HepG2 (cell line): ENCODE measurements around the gene UBQLN1. TPM values are rescaled to one million over a fixed set of nuclear protein-coding genes. Genes with fewer than 3 reads are reported as not detected.

Source experiments
- CREB1 ChIP-seq, 2 experiments: fragments of 450-650 bp in 1 of 2; IDR thresholded peaks; 2 replicates each; pipeline ENCODE4 v1.6.1; 2016 to 2017; ENCODE audit warnings: control low read depth in 1 of 2, mild to moderate bottlenecking in 1 of 2, missing compliant biosample characterization in 1 of 2, missing genetic modification characterization in 1 of 2
- DMAP1 ChIP-seq: IDR thresholded peaks from 2 replicates; pipeline ENCODE4 v1.6.1; 2016
- EEA1 ChIP-seq: sonication (generic); formaldehyde crosslinking; IDR thresholded peaks from 2 replicates; pipeline ENCODE4 v1.5.1; 2020; ENCODE audit warnings: mild to moderate bottlenecking, missing genetic modification reagents, borderline replicate concordance
- GABPB1 ChIP-seq: IDR thresholded peaks from 2 replicates; pipeline ENCODE4 v1.6.1; 2016; ENCODE audit warnings: mild to moderate bottlenecking, missing genetic modification reagents, moderate library complexity, missing compliant biosample characterization
- KAT7 ChIP-seq: IDR thresholded peaks from 2 replicates; pipeline ENCODE4 v1.6.1; 2018; ENCODE audit warnings: borderline replicate concordance, missing compliant biosample characterization
- KDM3A ChIP-seq: IDR thresholded peaks from 2 replicates; pipeline ENCODE4 v1.6.1; 2018; ENCODE audit warnings: low read depth, missing compliant biosample characterization
- KDM5A ChIP-seq: fragments of 200-600 bp; sonication (generic); IDR thresholded peaks from 2 replicates; pipeline ENCODE4 v1.7.0; 2018; ENCODE audit warnings: antibody characterized with exemption, mild to moderate bottlenecking, low read length, borderline replicate concordance
- KLF13 ChIP-seq: sonication (generic); formaldehyde crosslinking; IDR thresholded peaks from 2 replicates; pipeline ENCODE4 v1.4.0; 2020; ENCODE audit warnings: mild to moderate bottlenecking, missing genetic modification reagents
- KMT2A ChIP-seq: sonication (generic); formaldehyde crosslinking; IDR thresholded peaks from 2 replicates; pipeline ENCODE4 v1.4.0; 2020; ENCODE audit warnings: missing genetic modification reagents
- MIER2 ChIP-seq: IDR thresholded peaks from 2 replicates; pipeline ENCODE4 v1.6.1; 2016; ENCODE audit warnings: missing biosample characterization, missing genetic modification reagents
- NONO ChIP-seq, 2 experiments: fragments of 450-650 bp in 1 of 2; sonication (generic) in 1 of 2; formaldehyde crosslinking in 1 of 2; IDR thresholded peaks in 1 of 2; conservative IDR thresholded peaks in 1 of 2; 2 replicates each; pipeline versions ENCODE4 v1.6.1 to v1.8.0; 2017 to 2022; ENCODE audit warnings: mild to moderate bottlenecking in 1 of 2, missing genetic modification reagents in 1 of 2, moderate library complexity in 1 of 2
- SKI ChIP-seq: fragments of 450-650 bp; IDR thresholded peaks from one replicate; pipeline ENCODE4 v1.6.1; 2018; ENCODE audit warnings: mild to moderate bottlenecking; ENCODE audit not compliant: partially characterized antibody
- TFDP2 ChIP-seq: sonication (generic); formaldehyde crosslinking; IDR thresholded peaks from 2 replicates; pipeline ENCODE4 v1.4.0; 2020; ENCODE audit warnings: missing genetic modification reagents
- ZBTB20 ChIP-seq: sonication (generic); formaldehyde crosslinking; IDR thresholded peaks from 2 replicates; pipeline ENCODE4 v1.8.1; 2023; ENCODE audit warnings: missing genetic modification reagents, low read depth, mild to moderate bottlenecking, borderline replicate concordance
- ZKSCAN8 ChIP-seq: IDR thresholded peaks from 2 replicates; pipeline ENCODE4 v1.6.1; 2016; ENCODE audit warnings: borderline replicate concordance, missing genetic modification reagents, missing compliant biosample characterization
- ZNF10 ChIP-seq: sonication (generic); formaldehyde crosslinking; IDR thresholded peaks from 2 replicates; pipeline ENCODE4 v1.4.0; 2020; ENCODE audit warnings: mild to moderate bottlenecking, low read depth, missing genetic modification reagents, borderline replicate concordance
- ZNF263 ChIP-seq: sonication (generic); formaldehyde crosslinking; IDR thresholded peaks from 2 replicates; pipeline ENCODE4 v1.4.0; 2020; ENCODE audit warnings: missing genetic modification reagents
- ZNF550 ChIP-seq: sonication (generic); formaldehyde crosslinking; IDR thresholded peaks from 2 replicates; pipeline ENCODE4 v1.4.0; 2020; ENCODE audit warnings: mild to moderate bottlenecking, missing genetic modification reagents, borderline replicate concordance
- ZNF879 ChIP-seq: sonication (generic); formaldehyde crosslinking; IDR thresholded peaks from 2 replicates; pipeline ENCODE4 v1.8.1; 2023; ENCODE audit warnings: missing genetic modification reagents
- ZSCAN29 ChIP-seq: sonication (generic); formaldehyde crosslinking; conservative IDR thresholded peaks from 2 replicates; pipeline ENCODE4 v1.4.0; 2020; ENCODE audit warnings: mild to moderate bottlenecking, missing genetic modification reagents
- ZSCAN9 ChIP-seq: IDR thresholded peaks from 2 replicates; pipeline ENCODE4 v1.6.1; 2016; ENCODE audit warnings: borderline replicate concordance
- polyA plus RNA-seq, 8 experiments: library from polyadenylated mRNA; depleted of rRNA in 3 of 8; stranded (reverse) in 7 of 8; unstranded in 1 of 8; fragments of >200 nt; fragmentation: Illumina TruSeq in 4 of 8; extraction: Trizol in 4 of 8; gene quantifications; 2 replicates each; pipeline versions ENCODE4 v1.2.1 to v1.2.3, GENCODE V29; 2011 to 2016; ENCODE audit warnings: low read depth in 4 of 8, missing spikeins in 1 of 8, mixed read lengths in 1 of 8; ENCODE audit not compliant: insufficient read depth in 1 of 8
- total RNA-seq, 5 experiments: library from RNA; depleted of rRNA; stranded (reverse); fragments of >200 nt; fragmentation: Illumina TruSeq; extraction: Trizol; gene quantifications; 2 replicates each; pipeline ENCODE4 v1.2.3, GENCODE V29; 2016; ENCODE audit warnings: low read depth in 1 of 5
- TF ChIP-seq, protein P1 (sequence below): sonication (generic); formaldehyde crosslinking; IDR thresholded peaks from 2 replicates; pipeline ENCODE4 v1.4.0; 2020; ENCODE audit warnings: missing genetic modification reagents, mild to moderate bottlenecking, borderline replicate concordance
- TF ChIP-seq, protein P2 (sequence below): sonication (generic); formaldehyde crosslinking; conservative IDR thresholded peaks from 2 replicates; pipeline ENCODE4 v1.8.0; 2022; ENCODE audit warnings: mild to moderate bottlenecking, moderate library complexity, missing genetic modification reagents
- TF ChIP-seq, protein P3 (sequence below): sonication (generic); formaldehyde crosslinking; IDR thresholded peaks from 2 replicates; pipeline ENCODE4 v1.8.1; 2023; ENCODE audit warnings: missing genetic modification reagents, mild to moderate bottlenecking, borderline replicate concordance

Gene UBQLN1
- total and polyA plus RNA-seq, 2 of the 13 experiments (the other 11 are each of a cell fraction or from before 2014, with no cell fraction given) = 78.1 to 83.8 TPM

DNA sequence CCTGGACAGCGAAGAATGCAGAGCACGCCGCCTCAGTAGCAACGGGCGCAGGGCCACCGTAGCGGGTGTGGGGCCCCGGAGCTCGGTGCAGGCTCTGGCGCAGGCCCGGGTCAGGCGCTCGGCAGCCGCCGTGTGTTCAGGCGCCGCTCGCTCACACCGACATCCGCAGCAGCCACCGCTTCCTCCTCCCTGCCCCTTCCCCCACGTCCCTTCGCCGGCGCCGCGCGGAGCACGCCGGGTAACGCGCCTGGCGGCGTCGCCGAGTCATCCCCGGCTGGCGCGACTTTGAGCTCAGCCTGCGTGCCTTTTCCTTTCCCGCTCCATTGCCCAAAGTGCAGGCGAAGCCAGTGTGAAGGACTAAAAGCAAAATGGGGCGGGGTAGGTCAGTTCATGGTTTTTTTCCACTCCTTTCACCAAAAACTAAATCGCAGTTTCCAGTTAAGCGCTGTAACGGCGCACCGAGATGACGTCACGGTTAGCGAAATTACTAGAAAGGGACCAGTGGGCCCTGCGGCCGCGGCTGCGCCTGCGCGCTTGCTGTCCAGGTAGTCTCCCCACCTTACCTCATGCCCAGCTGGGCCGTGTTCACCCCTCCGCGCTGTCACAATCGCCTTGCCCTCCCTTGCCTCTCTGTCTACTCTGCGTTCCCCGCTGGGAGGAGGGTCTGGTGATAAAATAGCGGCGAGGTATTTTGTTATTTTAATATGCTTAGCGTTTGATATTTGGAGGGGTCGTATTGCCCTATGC lies at the start of gene UBQLN1 (continued):
- TF ChIP-seq KLF13 (CRISPR knock-in tag) (no peak), ZBTB20 (CRISPR knock-in tag) (no peak; the same call in 1 of the 2 replicates), ZSCAN9 (CRISPR knock-in tag) (peak; percentile 72), MIER2 (CRISPR knock-in tag) (no peak), GABPB1 (CRISPR knock-in tag) (peak; percentile 90), ZNF263 (CRISPR knock-in tag) (peak; percentile 58), CREB1 (IDR thresholded peaks at IDR 0.05) (peak; percentile 100), CREB1 (CRISPR knock-in tag; IDR thresholded peaks at IDR 0.05) (peak; percentile 98), KDM3A (CRISPR knock-in tag) (peak; percentile 80), KDM5A (peak; percentile 96), SKI (no peak), ZNF879 (peak; percentile 56; the same call in 1 of the 2 replicates), ZNF10 (CRISPR knock-in tag) (no peak), DMAP1 (peak; percentile 94), NONO (IDR thresholded peaks at IDR 0.05) (no peak), NONO (CRISPR knock-in tag; conservative IDR thresholded peaks at IDR 0.05) (peak; percentile 86), ZNF550 (CRISPR knock-in tag) (0 out of 2 replicates have a peak, but pooled peaks have one; percentile 19), KMT2A (CRISPR knock-in tag) (peak; percentile 95), TFDP2 (CRISPR knock-in tag) (peak; percentile 92), KAT7 (CRISPR knock-in tag) (peak; percentile 96; the same call in 1 of the 2 replicates), ZKSCAN8 (no peak; the same call in 1 of the 2 replicates), ZSCAN29 (CRISPR knock-in tag) (no peak), EEA1 (CRISPR knock-in tag) (peak; percentile 75; the same call in 1 of the 2 replicates)
- TF ChIP-seq, protein P1, sequence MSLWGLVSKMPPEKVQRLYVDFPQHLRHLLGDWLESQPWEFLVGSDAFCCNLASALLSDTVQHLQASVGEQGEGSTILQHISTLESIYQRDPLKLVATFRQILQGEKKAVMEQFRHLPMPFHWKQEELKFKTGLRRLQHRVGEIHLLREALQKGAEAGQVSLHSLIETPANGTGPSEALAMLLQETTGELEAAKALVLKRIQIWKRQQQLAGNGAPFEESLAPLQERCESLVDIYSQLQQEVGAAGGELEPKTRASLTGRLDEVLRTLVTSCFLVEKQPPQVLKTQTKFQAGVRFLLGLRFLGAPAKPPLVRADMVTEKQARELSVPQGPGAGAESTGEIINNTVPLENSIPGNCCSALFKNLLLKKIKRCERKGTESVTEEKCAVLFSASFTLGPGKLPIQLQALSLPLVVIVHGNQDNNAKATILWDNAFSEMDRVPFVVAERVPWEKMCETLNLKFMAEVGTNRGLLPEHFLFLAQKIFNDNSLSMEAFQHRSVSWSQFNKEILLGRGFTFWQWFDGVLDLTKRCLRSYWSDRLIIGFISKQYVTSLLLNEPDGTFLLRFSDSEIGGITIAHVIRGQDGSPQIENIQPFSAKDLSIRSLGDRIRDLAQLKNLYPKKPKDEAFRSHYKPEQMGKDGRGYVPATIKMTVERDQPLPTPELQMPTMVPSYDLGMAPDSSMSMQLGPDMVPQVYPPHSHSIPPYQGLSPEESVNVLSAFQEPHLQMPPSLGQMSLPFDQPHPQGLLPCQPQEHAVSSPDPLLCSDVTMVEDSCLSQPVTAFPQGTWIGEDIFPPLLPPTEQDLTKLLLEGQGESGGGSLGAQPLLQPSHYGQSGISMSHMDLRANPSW (CRISPR knock-in tag) = peak; percentile 70; the same call in 1 of the 2 replicates
- TF ChIP-seq, protein P2, sequence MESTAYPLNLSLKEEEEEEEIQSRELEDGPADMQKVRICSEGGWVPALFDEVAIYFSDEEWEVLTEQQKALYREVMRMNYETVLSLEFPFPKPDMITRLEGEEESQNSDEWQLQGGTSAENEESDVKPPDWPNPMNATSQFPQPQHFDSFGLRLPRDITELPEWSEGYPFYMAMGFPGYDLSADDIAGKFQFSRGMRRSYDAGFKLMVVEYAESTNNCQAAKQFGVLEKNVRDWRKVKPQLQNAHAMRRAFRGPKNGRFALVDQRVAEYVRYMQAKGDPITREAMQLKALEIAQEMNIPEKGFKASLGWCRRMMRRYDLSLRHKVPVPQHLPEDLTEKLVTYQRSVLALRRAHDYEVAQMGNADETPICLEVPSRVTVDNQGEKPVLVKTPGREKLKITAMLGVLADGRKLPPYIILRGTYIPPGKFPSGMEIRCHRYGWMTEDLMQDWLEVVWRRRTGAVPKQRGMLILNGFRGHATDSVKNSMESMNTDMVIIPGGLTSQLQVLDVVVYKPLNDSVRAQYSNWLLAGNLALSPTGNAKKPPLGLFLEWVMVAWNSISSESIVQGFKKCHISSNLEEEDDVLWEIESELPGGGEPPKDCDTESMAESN (CRISPR knock-in tag) = peak; percentile 94
- TF ChIP-seq, protein P3, sequence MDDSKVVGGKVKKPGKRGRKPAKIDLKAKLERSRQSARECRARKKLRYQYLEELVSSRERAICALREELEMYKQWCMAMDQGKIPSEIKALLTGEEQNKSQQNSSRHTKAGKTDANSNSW (CRISPR knock-in tag) = peak; percentile 94; the same call in 1 of the 2 replicates
